NCI-H2227 (cell line): Measurements from ENCODE around the gene ALG14.
"Not testable (repeated sequence)": the region's sequence is repeated elsewhere in the genome, so short reads cannot be mapped to it uniquely, and the experiment has no call there.

Experiments
- DNase-seq: peaks from one replicate; lab custom pipeline; 2025; ENCODE audit not compliant: unreplicated experiment; lab: John Stamatoyannopoulos, UW

ALG14 gene

DNA sequence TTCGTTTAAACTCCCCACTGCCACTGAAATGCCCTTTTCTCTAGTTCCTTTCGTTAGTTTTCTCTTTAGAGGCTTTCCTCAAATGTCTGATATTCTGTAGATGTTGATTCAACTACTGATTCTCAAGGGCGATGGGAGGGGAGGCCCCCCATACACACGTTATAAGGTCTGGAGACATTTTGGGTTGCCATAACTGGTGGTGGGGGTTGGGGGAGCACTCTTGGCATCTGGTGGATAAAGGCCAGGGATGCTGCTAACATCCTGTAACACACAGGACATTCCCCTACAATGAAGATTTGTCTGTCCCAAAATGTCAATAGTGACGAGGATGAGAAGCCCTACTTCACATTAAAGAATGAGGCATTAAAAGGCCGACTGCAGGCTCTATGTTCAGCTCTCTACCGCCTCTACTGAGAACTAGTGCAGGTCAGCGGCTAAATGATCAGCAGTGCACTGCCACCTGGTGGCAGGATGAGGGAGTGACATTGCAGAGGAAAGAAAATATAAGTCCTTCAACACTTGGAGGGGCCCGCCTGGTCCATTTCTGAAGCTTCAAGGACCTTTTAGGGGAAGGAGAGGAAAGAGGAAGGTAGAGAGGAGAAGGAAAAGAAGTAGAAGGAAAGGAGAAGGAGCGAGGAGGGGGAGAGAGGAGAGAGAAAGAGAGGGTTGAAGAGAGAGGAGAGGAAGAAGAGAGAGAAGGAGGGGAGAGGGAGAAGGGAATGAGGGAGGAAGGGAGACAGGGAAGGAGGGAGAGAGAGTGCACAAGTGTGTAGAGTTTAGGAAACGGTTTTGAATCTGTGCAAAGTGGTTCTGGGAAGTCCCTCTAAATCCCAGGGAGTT is 29.4 kb downstream of the ALG14 start:
- DNase-seq: peak; percentile 89

DNA sequence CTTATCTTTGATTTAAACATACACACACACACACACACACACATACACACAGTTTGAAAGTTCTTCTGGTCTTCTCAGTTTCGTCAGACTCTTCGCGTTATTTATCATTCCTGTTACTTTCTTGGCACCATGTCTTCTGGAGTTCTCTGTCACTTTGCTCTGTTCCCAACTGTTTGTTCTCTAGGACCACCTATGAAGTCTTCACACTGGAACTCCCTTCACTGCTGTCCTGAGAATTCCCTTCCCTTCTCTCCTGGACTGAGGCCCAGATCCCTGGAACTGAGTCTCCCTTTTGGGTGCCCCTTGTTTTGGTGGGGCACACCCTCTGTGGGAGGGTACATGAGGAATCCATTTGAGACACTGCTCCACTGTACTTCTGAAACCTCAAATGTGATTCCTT is 30.5 kb downstream of the ALG14 start:
- no peak for DNase-seq

DNA sequence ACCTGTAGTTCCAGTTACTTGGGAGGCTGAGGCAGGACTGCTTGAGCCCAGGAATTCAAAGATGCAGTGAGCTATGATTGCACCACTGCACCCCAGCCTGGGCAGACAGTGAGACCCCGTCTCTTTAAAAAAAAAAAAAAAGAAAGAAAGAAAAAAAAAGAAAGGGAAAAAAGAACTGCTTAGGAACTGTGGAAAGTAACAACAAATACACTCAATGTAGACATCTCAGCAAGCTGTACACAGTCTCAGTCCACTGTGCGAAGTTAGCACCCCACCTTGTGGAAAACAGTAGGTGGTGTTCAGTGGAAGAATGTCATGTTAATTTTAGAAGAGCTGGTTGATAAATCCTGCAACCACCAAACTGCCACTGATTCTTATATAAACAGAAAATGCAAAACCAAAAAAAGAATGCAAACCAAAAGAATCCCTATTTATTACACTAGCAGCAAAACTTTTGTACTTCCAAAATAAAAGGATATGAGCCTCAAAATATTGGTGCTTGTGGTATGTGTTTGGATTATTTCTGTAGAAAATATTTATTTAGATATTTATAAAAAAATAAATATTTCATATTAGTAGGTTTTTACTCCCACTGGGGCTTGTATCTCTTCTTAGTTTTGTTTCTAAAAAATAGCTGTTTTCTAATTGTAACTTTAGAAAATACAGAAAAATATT is 31.1 kb downstream of the ALG14 start:
- peak; percentile 43 for DNase-seq

DNA sequence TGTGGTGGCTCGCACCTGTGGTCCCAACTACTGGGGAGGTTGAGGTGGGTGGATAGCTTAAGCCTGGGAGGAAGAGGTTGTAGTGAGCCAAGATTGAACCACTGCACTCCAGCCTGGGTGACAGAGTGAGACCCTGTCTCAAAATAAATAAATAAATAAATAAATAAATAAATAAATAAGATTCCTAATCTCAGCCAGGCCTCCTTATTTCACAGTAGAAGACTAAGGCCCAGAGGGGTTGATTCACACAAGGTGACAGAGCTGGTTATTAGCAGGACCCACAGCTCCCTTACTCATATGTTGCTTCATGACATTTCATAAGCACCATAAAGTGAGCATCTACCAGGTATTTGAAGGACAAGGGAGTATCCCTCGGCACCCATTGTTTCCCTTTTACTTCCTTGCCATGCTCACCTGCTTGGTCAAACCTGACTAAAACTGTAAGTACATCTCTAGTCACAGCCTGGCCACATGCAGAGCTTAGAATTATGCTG is 32.7 kb downstream of the ALG14 start:
- DNase-seq: no peak

DNA sequence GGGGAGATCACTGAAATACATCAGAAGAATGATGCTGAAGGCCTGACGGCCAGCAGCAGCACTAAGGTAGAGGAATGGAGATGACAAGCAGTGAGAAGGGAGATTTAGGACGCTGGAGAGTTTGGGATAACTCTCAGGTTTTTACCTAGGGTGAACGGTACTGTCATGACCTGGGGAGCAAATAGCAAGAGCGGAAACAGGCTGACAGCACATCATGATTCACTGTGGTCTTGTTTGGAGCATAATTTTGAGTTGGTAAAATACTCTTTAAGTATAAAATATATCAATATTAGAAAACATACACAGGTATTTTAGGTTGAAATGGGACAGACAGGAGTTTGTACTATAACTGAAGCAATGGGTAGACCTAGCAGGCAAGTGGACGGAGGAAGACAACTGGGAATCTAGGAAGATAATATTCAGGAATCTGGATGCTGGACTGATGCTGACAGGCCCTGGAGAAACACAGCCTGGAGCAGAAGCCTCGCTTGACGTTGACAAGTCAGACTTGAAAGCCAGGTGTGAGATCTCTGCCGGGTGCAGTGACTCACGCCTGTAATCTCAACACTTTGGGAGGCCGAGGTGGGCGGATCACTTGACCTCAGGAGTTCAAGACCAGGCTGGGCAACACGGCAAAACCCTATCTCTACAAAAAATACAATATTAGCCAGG is 33.3 kb downstream of the ALG14 start:
- no peak for DNase-seq

DNA sequence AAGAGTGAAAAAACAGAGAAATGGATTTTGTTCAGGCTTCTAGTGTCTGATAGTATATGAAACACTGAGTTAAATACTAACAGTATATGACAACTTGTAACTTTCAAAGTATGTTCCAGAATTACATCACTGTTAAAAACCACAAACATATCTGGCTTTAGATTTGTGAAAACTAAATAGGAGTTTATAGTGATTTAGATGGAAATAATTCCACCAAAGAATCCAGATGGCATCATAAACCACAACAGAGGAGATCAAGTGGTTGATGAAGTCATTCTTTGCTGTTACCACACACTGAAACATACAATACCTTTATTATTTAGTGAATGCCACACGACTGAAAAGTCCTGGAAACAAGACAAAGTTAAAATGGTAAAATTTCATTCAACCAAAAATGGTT is 37.2 kb downstream of the ALG14 start:
- no peak for DNase-seq

DNA sequence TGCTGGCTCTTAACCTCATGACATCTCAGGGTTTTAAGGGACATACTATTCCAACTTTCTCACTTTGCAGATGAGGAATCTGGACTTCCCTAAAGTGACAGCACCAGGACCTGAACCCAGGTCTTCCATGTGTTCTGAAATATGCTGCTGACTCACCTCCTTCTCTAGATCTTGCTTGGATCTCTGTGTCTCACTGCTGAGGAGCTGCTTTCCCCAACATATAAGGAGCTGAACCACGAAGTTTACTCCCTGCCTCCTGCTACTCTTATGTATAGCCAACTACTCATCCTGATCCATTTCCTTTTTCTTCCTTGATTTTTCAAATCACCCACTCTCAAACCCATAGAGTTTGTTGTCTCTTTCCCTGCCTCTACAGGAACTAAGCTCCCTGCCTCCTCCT is 38.2 kb downstream of the ALG14 start:
- no peak for DNase-seq

DNA sequence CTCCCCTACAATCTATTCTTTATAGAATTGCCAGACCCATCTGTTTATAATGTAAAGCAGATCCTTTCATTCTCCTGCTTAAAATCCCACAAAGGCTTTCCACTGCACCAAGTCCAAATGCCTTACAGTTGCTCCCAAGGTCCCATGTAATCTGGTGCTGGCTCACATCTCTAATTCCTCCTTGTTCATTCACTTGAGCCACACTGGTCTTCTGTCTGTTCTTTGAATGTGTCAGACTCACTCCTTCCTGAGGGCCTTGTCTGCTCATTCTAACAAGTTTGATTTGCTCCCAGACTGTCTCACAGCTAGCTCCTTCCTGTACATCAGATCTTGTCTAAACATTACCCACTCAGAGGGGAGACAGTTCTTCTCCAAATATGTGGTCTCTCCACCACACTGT is 38.9 kb downstream of the ALG14 start:
- DNase-seq: no peak

DNA sequence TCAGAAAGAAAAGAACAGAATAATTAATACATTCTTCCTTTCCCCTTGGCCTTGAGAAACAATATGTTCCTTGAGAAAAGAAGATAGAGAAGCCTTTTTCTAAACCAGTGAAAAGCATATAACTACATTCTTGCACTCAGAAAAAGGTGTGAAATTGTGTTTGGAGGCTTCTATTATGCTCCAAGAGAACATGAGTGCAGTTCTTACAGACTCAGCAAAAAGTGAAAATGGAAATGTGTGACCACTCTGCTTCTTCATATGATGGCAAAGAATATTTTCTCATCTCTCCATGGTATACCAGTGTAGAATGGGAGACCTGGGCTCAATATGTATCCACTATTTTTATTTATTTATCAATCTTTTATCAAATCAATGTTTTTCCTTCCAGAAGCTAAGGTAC is 43.2 kb downstream of the ALG14 start:
- no peak for DNase-seq

DNA sequence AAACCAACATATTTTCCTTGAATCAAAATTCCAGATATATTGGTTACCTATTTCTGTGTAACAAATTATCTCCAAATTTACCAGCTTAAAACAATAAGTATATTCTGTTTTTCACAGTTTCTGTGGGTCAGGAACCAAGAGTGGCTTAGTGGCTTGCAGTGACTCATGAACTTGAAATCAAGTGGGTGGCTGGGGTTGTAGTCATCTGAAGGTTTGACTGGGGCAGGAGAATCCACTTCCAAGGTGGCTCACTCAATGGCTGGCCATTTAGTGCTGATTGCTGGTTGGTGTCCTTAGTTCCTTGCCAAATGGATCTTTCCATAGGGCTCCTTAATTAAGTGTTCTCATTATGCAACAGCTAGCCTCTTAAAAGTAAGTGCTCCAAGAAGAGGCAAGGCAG is 43.8 kb downstream of the ALG14 start:
- no peak for DNase-seq

DNA sequence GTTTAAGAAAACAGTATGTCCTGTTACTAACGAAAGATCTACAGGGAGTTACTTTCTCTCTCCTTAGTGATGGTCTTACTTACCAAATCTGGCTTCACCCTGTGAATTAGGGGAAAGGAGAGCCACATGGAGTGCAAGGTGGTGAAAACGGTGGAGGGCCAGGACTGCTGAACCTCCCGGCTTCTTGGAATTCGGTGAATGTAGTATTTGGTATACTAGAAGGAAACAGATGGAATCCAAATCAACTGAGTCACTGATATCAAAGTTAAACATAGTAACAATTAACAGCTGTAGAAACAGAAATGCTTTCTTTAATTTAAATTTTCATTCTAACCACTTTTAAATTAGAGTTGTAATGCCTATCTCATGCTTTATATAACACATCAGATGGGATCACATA is 45.7 kb downstream of the ALG14 start:
- no peak for DNase-seq

DNA sequence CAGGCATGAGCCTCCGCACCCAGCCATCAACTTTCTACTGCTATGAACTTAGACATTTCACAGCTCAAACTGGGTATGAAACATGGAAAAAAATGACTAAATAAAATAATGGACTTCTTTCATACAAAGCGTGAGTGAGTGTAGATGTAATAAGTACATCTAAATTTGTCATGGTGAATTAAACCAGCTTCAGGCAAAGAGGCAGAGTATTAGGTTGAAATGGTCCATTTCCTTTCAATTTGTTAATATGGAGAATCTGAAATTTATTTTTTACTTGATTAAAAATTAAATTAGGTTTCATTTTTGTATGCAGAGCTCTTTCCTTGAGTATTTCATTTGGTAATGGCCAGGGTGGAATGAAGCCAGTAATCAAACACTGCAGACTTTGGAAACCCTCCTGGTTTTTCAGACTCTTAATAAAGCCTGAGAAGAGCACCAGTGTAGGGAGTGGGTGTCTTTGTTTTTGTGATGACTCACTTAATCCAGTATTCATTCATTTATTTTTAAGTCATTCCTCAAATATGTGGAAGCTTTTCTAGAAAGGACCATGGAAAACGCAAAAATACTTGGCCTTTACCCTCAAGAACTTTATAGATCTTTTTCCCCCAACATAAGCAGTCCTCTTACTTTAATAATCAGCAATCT is 49.2 kb downstream of the ALG14 start:
- DNase-seq: no peak

DNA sequence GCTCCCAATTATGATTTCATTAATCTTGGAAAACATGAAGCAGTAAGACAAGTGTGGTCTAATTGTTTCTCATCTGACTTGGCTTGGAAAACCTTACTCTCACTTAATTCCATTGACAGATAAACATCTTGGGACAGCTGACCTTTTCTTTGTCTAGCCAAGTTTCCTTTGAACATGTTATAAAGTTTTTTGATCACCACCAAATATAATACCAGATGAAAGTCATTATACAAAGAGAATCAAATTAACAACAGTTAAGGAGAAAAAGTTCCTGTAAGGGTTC is 50.2 kb downstream of the ALG14 start:
- DNase-seq: no peak

DNA sequence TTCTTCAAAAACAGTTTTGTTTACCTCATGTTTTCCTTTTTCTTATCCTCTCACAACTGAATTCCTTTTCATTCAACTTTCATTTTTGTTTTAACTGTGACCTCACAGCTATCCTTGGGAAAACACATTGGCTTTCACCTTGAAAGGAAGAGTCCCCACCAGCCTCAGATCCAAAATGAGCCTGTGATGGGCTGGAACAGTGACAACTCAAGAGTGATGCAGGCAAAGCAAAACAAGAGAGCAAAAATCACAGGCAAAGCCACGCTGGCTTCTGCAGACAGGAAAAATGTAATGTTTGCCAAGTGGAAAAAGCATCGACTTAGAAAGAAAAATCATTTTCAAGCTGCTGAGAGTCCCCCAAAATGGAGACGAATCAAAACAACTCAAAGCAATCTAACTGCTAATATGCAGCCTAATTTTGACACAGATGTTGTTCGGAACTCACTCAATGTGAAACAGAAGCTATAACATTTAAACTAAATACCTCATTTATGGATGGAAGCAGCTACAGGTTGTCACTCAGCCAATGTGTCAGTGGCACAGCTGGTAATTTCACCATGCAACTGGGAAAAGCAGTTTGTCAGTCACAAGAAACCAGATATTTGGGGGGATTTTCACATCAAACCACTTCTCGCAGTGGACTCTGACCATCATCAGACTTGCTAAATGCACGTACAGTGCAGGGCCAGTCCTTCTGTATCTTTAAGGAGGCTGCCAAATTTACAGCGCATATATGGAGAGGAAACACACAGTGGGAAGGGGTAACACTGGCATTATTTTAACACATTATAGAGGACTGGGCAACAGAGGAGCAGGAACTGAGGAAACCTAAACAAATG is 50.7 kb downstream of the ALG14 start:
- no peak for DNase-seq

DNA sequence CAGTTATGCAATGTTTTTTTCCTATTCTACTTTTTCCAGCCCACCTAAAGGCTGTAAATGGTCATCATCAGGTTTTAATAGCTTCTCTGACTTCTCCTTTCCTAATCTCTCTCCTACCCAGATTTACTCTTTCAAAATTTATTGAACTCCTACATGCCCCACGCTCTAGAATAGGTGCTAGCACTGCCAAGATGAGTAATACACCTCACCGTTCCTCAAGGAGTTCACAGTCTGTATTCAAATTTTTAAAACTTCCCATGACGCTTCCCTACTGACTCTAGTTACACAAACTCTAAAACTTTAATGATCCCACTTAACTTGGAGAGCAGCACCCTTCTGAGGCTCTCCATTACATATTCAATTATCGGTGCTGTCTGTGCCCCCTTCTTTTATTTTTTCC is 51.6 kb downstream of the ALG14 start:
- DNase-seq: no peak

DNA sequence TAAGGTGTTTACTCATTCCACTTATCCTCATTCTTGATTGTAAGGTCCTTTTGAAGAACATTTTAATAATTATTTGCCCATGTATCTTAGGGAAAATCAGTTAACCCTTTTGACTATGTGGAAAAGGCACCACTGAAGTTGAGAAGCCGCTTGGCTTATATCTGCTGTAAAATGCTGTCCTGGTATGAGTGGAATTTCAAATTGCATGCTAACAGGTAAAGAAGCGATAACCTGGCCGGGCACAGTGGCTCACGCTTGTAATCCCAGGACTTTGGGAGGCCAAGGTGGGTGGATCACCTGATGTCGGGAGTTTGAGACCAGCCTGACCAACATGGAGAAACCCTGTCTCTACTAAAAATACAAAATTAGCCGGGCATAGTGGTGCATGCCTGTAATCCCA is 53.3 kb downstream of the ALG14 start:
- not testable (repeated sequence) for DNase-seq

DNA sequence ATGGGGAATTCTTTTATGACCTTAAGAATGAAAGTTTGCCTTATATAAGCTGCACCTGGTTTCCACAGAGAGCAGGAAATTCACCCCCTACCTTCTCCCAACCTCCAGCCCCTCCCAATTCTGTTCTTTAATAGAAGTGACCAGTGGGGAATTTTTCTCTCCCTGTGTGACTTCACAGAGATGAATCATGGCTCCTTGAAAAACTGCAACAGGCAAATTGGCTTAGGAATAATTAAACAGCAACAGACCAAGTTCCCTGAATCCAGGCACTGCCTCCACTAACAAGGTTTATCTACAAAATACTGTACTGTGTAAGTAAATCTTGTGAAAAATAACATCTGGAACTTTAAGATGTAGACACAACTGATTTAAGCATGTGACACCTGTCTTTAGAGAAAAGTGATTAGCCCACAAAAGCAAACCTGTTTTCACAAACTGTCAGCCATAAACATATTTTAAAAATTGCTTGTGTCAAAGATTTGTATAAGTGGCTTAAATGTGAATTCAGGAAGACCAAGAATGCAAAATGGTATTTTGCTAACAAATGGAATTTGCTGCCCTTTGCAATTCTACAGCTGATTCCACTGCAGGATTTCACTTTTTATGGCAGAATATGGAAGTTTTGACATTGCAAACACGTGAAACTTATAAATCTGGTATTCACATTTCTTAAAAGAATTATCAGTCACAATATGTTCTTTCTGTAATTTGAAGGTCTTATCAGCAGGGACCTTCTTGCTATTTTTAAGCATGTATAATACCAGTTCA is 54.0 kb downstream of the ALG14 start:
- DNase-seq: no peak

DNA sequence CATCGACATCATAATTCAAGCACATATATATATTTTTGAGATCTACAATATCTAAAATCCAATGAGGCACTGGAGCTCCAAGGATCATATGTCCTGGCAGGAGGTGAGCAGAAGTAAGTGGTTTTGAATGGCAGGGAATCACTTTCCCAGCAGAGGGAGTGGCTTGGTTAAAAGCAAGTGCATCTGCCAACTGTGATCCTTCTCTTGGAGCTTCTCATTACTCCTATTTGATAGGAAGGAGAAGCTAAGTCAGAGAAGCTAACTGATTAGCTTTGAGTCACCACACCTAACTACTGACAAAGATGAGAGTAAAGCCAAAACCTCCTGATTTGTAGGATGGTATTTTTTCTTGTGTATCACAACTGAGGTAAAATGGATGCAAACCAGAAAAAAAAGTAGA is 55.0 kb downstream of the ALG14 start:
- no peak for DNase-seq

DNA sequence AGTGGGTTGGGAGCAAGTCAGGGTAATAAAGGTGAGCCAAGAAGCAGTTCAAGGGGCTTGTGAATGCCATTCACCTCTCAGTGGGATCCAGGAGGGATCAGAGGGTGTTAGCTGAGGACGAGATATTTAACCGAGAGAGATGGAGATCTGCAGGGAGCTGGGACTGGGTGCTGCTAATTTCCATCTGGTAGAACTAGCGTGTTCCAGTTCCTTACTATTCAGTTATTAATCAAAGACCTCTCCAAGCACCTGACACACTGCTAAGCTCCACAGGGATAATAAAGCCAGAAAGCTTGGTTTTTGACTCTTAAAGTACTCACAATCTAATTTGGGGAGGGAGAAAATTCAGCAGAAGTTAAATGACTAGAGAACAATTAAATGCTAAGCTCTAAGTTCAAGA is 57.7 kb downstream of the ALG14 start:
- DNase-seq: no peak

DNA sequence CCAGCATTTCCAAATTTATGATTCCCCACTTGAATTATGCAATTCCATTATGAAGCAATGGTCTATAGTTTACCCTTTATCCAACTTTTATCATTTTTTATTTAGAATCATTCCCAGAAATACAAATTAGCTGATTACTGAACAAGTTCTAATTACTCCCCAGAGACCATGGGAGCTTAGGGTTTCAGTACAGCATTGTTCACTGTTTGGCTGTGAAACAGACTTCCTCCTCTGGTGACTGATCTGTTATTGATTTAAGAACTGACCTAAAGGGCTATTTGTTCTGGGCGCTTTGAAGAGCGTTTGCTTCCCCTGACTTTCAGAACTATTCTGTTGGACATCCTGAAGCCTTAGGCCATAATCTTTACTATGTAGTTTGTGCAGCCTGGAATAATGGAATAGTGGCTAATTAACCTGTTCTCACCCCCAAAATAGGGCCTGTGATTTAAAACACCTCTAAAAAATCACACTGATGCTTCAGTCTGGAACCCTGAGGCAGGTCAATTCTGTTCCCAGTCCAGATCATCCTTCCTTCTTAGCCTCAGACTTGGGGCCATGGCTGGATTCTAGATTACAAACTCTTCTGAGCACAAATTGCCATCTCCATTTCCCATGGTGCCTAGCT is 58.7 kb downstream of the ALG14 start:
- DNase-seq: no peak
